AG04449 (cell line): ENCODE data around the gene THSD4.
"Not testable (repeated sequence)": the region's sequence is repeated elsewhere in the genome, so short reads cannot be mapped to it uniquely, and the experiment has no call there.

Source experiments
- CTCF ChIA-PET: fragments of 350-600 bp; formaldehyde crosslinking; extraction: SDS; loops from one replicate; lab custom pipeline; 2021; ENCODE audit warnings: antibody characterized with exemption; lab: Yijun Ruan, JAX
- POLR2A ChIA-PET: fragments of 400-600, 350-600 bp; formaldehyde crosslinking; extraction: SDS; loops from one replicate; lab custom pipeline; 2020; ENCODE audit warnings: antibody characterized with exemption, inconsistent platforms; lab: Yijun Ruan, JAX
- DNase-seq: peaks from one replicate; pipeline ENCODE4 v3.0.0-alpha.2; 2010; ENCODE audit warnings: low read depth, low spot score
- H3K4me3 ChIP-seq: 2 replicates; pipeline ENCODE4 v1.5.1; 2011; ENCODE audit warnings: low read depth, mild to moderate bottlenecking, control low read depth, low read length
- CTCF ChIP-seq: IDR thresholded peaks from one replicate; pipeline ENCODE4 v1.5.1; 2011; ENCODE audit warnings: mild to moderate bottlenecking, moderate library complexity, low read length, control low read depth, inconsistent platforms; ENCODE audit not compliant: insufficient read depth; ENCODE audit errors: missing control alignments

Gene THSD4

GRCh38 chr15:71171195-71171594, 55.9 kb downstream of the THSD4 start:
- DNase-seq, result no peak
- H3K4me3 ChIP-seq, result no peak overlapping the region
- CTCF ChIA-PET, result no interaction called here
- POLR2A ChIA-PET, result no interaction called here
- TF ChIP-seq CTCF, result no peak

DNA sequence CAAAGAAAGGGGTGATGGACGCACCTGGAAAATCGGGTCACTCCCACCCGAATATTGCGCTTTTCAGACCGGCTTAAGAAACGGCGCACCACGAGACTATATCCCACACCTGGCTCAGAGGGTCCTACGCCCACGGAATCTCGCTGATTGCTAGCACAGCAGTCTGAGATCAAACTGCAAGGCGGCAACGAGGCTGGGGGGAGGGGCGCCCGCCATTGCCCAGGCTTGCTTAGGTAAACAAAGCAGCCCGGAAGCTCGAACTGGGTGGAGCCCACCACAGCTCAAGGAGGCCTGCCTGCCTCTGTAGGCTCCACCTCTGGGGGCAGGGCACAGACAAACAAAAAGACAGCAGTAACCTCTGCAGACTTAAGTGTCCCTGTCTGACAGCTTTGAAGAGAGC, 59.1 kb downstream of the THSD4 start:
- CTCF ChIA-PET, POLR2A ChIA-PET: not testable (repeated sequence)

DNA sequence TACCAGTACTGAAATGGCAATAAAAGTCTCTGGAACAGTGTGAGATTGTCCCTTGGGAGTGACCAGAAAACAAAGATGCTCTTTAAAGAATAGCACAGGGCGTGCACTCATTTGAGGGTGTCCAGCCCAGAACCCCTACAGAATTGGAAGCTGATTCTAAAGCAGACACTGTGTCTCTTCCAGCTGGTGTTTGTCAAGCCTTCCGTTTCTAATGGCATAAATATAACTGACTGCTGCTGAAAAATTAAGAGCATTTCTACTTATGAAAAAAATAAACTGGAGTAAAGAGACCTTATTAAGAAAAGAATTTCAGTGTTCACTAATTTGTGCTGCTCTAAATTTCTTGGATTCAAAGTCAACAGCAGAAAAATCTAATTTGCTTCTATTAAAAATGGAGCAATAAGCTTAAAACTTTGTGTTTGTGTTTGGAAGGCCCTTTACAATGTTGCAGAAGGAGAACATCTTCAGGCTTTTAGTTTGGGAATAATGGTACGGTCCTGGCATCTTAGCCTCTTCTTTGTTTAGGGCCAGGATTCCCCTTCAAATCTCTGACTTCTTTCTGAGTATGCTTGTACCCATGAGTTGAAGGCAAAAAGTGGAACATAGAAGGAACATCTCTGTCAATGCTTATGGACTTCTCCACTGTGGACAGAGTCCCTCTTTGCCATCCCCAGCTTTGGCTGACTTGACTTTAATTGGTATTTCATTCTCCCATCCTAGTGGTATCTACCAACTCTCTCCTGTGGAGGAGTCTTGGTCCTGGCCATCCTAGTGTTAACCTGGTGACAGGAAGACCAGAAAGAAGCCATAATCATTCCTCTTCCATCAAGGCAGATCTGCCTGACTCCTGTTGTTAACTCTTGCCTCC, 65.9 kb downstream of the THSD4 start:
- TF ChIP-seq CTCF, result no peak
- ChIA-PET POLR2A (no interaction called here), CTCF (no interaction called here)
- H3K4me3 ChIP-seq, result no peak overlapping the region
- no peak for DNase-seq

More for the DNA sequence above, 59.1 kb downstream of the THSD4 start:
- DNase-seq, H3K4me3 ChIP-seq: not testable (repeated sequence)

DNA sequence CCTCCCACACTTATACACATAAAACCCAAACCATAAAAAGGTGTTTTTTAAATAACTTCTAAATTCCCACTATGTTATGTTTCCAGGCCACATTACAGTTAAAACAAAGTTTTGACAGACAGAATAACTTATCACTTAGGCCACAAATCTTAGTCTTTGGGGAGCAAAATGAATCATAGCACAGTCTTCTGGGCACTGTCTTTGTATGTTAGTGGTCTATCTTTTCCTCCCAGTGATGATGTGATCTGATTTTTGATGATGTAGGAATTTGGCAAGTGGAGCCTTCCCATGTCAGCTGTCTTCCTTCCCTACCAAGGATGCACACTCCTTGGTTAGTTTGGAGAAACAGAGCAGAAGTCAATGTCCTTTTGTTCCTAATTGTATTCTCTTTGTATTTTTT, 67.3 kb downstream of the THSD4 start:
- DNase-seq, result no peak
- TF ChIP-seq CTCF, result no peak
- CTCF ChIA-PET, result no interaction called here
- POLR2A ChIA-PET, result no interaction called here
- H3K4me3 ChIP-seq, result no peak overlapping the region

DNA sequence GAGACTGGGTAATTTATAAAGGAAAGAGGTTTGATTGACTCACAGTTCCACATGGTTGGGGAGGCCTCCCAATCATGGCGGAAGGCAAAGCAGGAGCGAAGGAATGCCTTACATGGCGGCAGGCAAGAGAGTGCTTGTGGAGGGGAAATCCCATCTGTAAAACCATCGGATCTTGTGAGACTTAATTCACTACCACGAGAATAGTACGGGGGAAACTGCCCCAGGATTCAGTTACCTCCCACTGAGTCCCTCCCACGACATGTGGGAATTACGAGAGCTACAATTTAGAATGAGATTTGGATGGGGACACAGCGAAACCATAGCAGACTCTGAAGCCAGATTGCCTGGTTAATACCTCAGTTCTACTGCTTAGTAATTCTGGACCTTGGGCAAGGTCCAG, 67.8 kb downstream of the THSD4 start:
- no peak overlapping the region for H3K4me3 ChIP-seq
- no peak for TF ChIP-seq CTCF
- no peak for DNase-seq
- ChIA-PET POLR2A (no interaction called here), CTCF (no interaction called here)

DNA sequence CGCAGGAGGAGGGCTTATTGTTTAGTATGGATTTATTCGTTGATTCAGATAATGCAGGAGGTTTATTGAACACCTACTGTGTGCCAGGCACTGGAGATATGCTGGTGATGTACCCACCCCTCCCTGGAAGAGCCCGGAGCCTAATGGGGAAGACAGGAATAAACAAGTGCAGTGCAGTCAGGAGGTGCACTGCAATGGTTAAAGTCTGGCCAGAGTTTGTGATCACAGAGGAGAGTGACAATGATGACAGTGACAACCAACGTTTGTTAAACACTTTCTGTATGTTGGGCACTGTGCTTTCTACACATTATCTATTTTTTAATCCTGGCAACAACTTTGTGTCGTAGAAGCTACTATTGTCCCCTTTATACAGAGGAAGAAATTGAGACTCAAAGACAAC, 70.4 kb downstream of the THSD4 start:
- CTCF ChIA-PET, result no interaction called here
- POLR2A ChIA-PET, result no interaction called here
- no peak for TF ChIP-seq CTCF
- no peak for DNase-seq
- no peak overlapping the region for H3K4me3 ChIP-seq

DNA sequence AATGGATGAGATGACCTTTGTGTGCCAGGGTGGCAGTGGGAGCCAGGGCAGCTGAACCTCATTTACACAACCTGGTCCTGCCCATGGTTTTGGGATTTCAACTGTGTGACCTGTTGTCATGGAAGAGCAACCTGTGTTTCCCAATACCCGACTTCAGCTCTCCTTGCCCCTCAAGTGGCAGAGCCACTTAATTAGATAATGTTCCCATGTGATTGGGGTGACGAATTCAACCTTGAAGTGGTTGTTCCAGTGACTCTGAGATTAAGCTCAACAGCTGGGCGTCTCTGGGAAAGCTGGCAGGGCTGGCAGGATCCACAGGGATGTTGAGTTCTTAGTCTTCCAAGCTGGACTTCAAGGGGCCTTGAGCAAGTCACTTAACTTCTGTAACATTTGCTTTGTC, 71.0 kb downstream of the THSD4 start:
- H3K4me3 ChIP-seq, result no peak overlapping the region
- no peak for DNase-seq
- ChIA-PET CTCF (no interaction called here), POLR2A (no interaction called here)
- no peak for TF ChIP-seq CTCF
